GM19452 (cell line): Measurements from ENCODE around the gene DNAH3.
"Not testable (repeated sequence)": the region's sequence is repeated elsewhere in the genome, so short reads cannot be mapped to it uniquely, and the experiment has no call there.

Source experiments
- ATAC-seq: cut with Tn5 transposase; IDR thresholded peaks from one replicate; pipeline ENCODE4 v1.9.1; 2021; ENCODE audit not compliant: unreplicated experiment

Gene DNAH3

GRCh38 chr16:21150375-21151001 lies at the start of gene DNAH3:
DNAH3 (minus strand) TSS chr16:21150846; CDS start chr16:21150319, 527 bp downstream.
- ATAC-seq: no peak

- no peak for ATAC-seq
Measured at GRCh38 chr16:21199607-21200218, 49.1 kb upstream of the DNAH3 start.

GRCh38 chr16:21197621-21198020 lies 47.0 kb upstream of the DNAH3 start:
- ATAC-seq: no peak

GRCh38 chr16:21197112-21197511 lies 46.5 kb upstream of the DNAH3 start:
- no peak for ATAC-seq

- not testable (repeated sequence) for ATAC-seq
Measured at GRCh38 chr16:21195330-21195729, 44.7 kb upstream of the DNAH3 start.

GRCh38 chr16:21194771-21195301 lies 44.2 kb upstream of the DNAH3 start:
- ATAC-seq: no peak

- no peak for ATAC-seq
Measured at GRCh38 chr16:21192991-21193390, 42.3 kb upstream of the DNAH3 start.

GRCh38 chr16:21190599-21190998 lies 40.0 kb upstream of the DNAH3 start:
- ATAC-seq: no peak

GRCh38 chr16:21190013-21190412 lies 39.4 kb upstream of the DNAH3 start:
- no peak for ATAC-seq

GRCh38 chr16:21189311-21189710 lies 38.7 kb upstream of the DNAH3 start:
- no peak for ATAC-seq

GRCh38 chr16:21186326-21186691 lies 35.7 kb upstream of the DNAH3 start:
- no peak for ATAC-seq

- no peak for ATAC-seq
Measured at GRCh38 chr16:21185659-21186325, 35.1 kb upstream of the DNAH3 start.

GRCh38 chr16:21184834-21185233 lies 34.2 kb upstream of the DNAH3 start:
- ATAC-seq: no peak

GRCh38 chr16:21183995-21184394 lies 33.3 kb upstream of the DNAH3 start:
- no peak for ATAC-seq

GRCh38 chr16:21179983-21180365 lies 29.3 kb upstream of the DNAH3 start:
- no peak for ATAC-seq

GRCh38 chr16:21179126-21179982 lies 28.7 kb upstream of the DNAH3 start:
- ATAC-seq: no peak

GRCh38 chr16:21175397-21175796 lies 24.8 kb upstream of the DNAH3 start:
- no peak for ATAC-seq

GRCh38 chr16:21172650-21173049 lies 22.0 kb upstream of the DNAH3 start:
- no peak for ATAC-seq

- not testable (repeated sequence) for ATAC-seq
Measured at GRCh38 chr16:21170116-21170515, 19.5 kb upstream of the DNAH3 start.

- ATAC-seq: no peak
Measured at GRCh38 chr16:21169249-21169981, 18.8 kb upstream of the DNAH3 start.
